H9 (cell line): ENCODE data around the gene PON2. TPM values are rescaled to one million over a fixed set of nuclear protein-coding genes. Genes with fewer than 3 reads are reported as not detected.

Experiments
- DNase-seq: peaks from one replicate; pipeline ENCODE4 v3.0.0-alpha.2; 2017
- H2AFZ ChIP-seq: one replicate; pipeline ENCODE4 v1.6.1; 2013; ENCODE audit warnings: mild to moderate bottlenecking, low read length, control low read depth, moderate library complexity
- H2AK5ac ChIP-seq: 2 replicates; pipeline ENCODE4 v1.6.1; 2013; ENCODE audit warnings: low read length, control low read depth, mixed read lengths; ENCODE audit not compliant: insufficient read length
- H2BK120ac ChIP-seq: one replicate; pipeline ENCODE4 v1.6.1; 2013; ENCODE audit warnings: low read depth, mild to moderate bottlenecking, low read length, control low read depth, inconsistent platforms; ENCODE audit not compliant: poor library complexity, severe bottlenecking
- H2BK12ac ChIP-seq: 2 replicates; pipeline ENCODE4 v1.6.1; 2013; ENCODE audit warnings: low read length, control low read depth, mixed read lengths, low read depth; ENCODE audit not compliant: insufficient read length
- H2BK15ac ChIP-seq: 2 replicates; pipeline ENCODE4 v1.6.1; 2013; ENCODE audit warnings: low read depth, low read length, control low read depth
- H2BK20ac ChIP-seq: one replicate; pipeline ENCODE4 v1.6.1; 2013; ENCODE audit warnings: low read depth, mild to moderate bottlenecking, low read length, control low read depth, inconsistent platforms; ENCODE audit not compliant: poor library complexity, severe bottlenecking
- H2BK5ac ChIP-seq: 2 replicates; pipeline ENCODE4 v1.6.1; 2013; ENCODE audit warnings: low read length, control low read depth, mixed read lengths; ENCODE audit not compliant: insufficient read length
- H3K14ac ChIP-seq: 2 replicates; pipeline ENCODE4 v1.6.1; 2013; ENCODE audit warnings: low read length, control low read depth; ENCODE audit not compliant: insufficient read depth
- H3K18ac ChIP-seq: 2 replicates; pipeline ENCODE4 v1.6.1; 2013; ENCODE audit warnings: low read depth, mild to moderate bottlenecking, mixed read lengths, low read length, control low read depth; ENCODE audit not compliant: insufficient read length
- H3K23ac ChIP-seq: 2 replicates; pipeline ENCODE4 v1.6.1; 2013; ENCODE audit warnings: low read length, control low read depth, mixed read lengths, low read depth; ENCODE audit not compliant: insufficient read length
- H3K23me2 ChIP-seq: 2 replicates; pipeline ENCODE4 v1.6.1; 2013; ENCODE audit warnings: low read depth, mild to moderate bottlenecking, mixed read lengths, low read length, control low read depth; ENCODE audit not compliant: insufficient read length, poor library complexity, severe bottlenecking
- H3K27ac ChIP-seq: 2 replicates; pipeline ENCODE4 v1.5.1; 2013; ENCODE audit warnings: low read length, control low read depth, mixed read lengths, low read depth; ENCODE audit not compliant: insufficient read length
- H3K27me3 ChIP-seq: 2 replicates; pipeline ENCODE4 v1.6.1; 2013; ENCODE audit warnings: low read length, control low read depth, inconsistent platforms; ENCODE audit not compliant: insufficient read depth
- H3K4ac ChIP-seq: 2 replicates; pipeline ENCODE4 v1.6.1; 2013; ENCODE audit warnings: low read depth, mild to moderate bottlenecking, control low read depth, inconsistent platforms, low read length, moderate library complexity
- H3K4me1 ChIP-seq: 2 replicates; pipeline ENCODE4 v1.6.1; 2013; ENCODE audit warnings: low read length, control low read depth, inconsistent platforms; ENCODE audit not compliant: insufficient read depth
- H3K4me2 ChIP-seq: 2 replicates; pipeline ENCODE4 v1.6.1; 2013; ENCODE audit warnings: low read length, control low read depth, mixed read lengths; ENCODE audit not compliant: insufficient read length, insufficient read depth
- H3K56ac ChIP-seq: 2 replicates; pipeline ENCODE4 v1.6.1; 2013; ENCODE audit warnings: low read depth, mild to moderate bottlenecking, mixed read lengths, low read length, control low read depth; ENCODE audit not compliant: insufficient read length
- H3K79me1 ChIP-seq: 2 replicates; pipeline ENCODE4 v1.6.1; 2013; ENCODE audit warnings: low read depth, mild to moderate bottlenecking, moderate library complexity, low read length, control low read depth, inconsistent platforms; ENCODE audit not compliant: insufficient read depth, poor library complexity, severe bottlenecking
- H3K79me2 ChIP-seq: 2 replicates; pipeline ENCODE4 v1.6.1; 2013; ENCODE audit warnings: low read length, control low read depth, inconsistent platforms; ENCODE audit not compliant: insufficient read depth
- H3K9ac ChIP-seq: 2 replicates; pipeline ENCODE4 v1.6.1; 2013; ENCODE audit warnings: low read length, control low read depth, mixed read lengths; ENCODE audit not compliant: insufficient read length; ENCODE audit errors: extremely low read depth
- H3K9me3 ChIP-seq: one replicate; pipeline ENCODE4 v1.6.1; 2013; ENCODE audit warnings: low read depth, low read length, inconsistent platforms; ENCODE audit not compliant: control insufficient read depth
- H3T11ph ChIP-seq: one replicate; pipeline ENCODE4 v1.6.1; 2013; ENCODE audit warnings: mild to moderate bottlenecking, low read length, control low read depth, inconsistent platforms
- H4K20me1 ChIP-seq: one replicate; pipeline ENCODE4 v1.6.1; 2013; ENCODE audit not compliant: control insufficient read depth, insufficient read length, insufficient read depth
- H4K5ac ChIP-seq: 2 replicates; pipeline ENCODE4 v1.6.1; 2013; ENCODE audit warnings: low read depth, mild to moderate bottlenecking, mixed read lengths, low read length, control low read depth; ENCODE audit not compliant: insufficient read length
- H4K8ac ChIP-seq: replicated peaks from 2 replicates; pipeline ENCODE4 v1.6.1; 2013; ENCODE audit warnings: low read length, control low read depth, mixed read lengths, low read depth; ENCODE audit not compliant: insufficient read length
- H4K91ac ChIP-seq: 2 replicates; pipeline ENCODE4 v1.6.1; 2013; ENCODE audit warnings: low read depth, mild to moderate bottlenecking, moderate library complexity, mixed read lengths, low read length, control low read depth; ENCODE audit not compliant: insufficient read length
- H3K27ac Mint-ChIP-seq, 3 experiments: 2 replicates in 2 of 3; 3 replicates in 1 of 3; pipeline ENCODE4 v1.8.0; 2020 to 2021; ENCODE audit warnings: mixed read lengths in 3 of 3, mild to moderate bottlenecking in 1 of 3, moderate library complexity in 1 of 3
- H3K27me3 Mint-ChIP-seq: 2 replicates; pipeline ENCODE4 v1.8.0; 2021; ENCODE audit warnings: low read depth, mild to moderate bottlenecking, moderate library complexity, mixed read lengths
- H3K36me3 Mint-ChIP-seq, 3 experiments: 2 replicates in 2 of 3; 3 replicates in 1 of 3; pipeline ENCODE4 v1.8.0; 2020 to 2021; ENCODE audit warnings: low read depth in 3 of 3, mixed read lengths in 3 of 3; ENCODE audit not compliant: insufficient read depth in 1 of 3
- H3K4me1 Mint-ChIP-seq, 2 experiments: 2 replicates each; pipeline ENCODE4 v1.8.0; 2020; ENCODE audit warnings: mixed read lengths in 2 of 2
- H3K4me3 Mint-ChIP-seq, 2 experiments: 2 replicates in 1 of 2; 3 replicates in 1 of 2; pipeline ENCODE4 v1.8.0; 2020 to 2021; ENCODE audit warnings: mild to moderate bottlenecking in 2 of 2, mixed read lengths in 2 of 2, moderate library complexity in 1 of 2
- H3K9me3 Mint-ChIP-seq, 2 experiments: 2 replicates in 1 of 2; 3 replicates in 1 of 2; pipeline ENCODE4 v1.8.0; 2020; ENCODE audit warnings: mild to moderate bottlenecking in 2 of 2, mixed read lengths in 2 of 2, moderate library complexity in 1 of 2
- CTCF ChIP-seq: fragments of 200-600 bp; sonication (generic); conservative IDR thresholded peaks from 3 replicates; pipeline ENCODE4 v1.8.0; 2021; ENCODE audit warnings: antibody characterized with exemption, mild to moderate bottlenecking
- WGBS: extraction: QIAGEN DNeasy Blood & Tissue Kit; methylation state at CpG from one replicate; pipeline ENCODE4 v1.1.7; 2013; ENCODE audit warnings: missing lambda C conversion rate, low lambda C conversion rate, mixed read lengths; ENCODE audit not compliant: insufficient read length; ENCODE audit errors: extremely low coverage; 5-methylcytosine and 5-hydroxymethylcytosine counted together
- total RNA-seq: library from RNA; stranded (reverse); gene quantifications from 2 replicates; pipeline ENCODE4 v1.2.1, GENCODE V29; 2021

The PON2 gene
- total RNA-seq, 1 experiment from 2014 or later, result 26.7 TPM

GRCh38 chr7:95469187-95469586, 34.4 kb upstream of the PON2 start:
- no peak for DNase-seq
- no peaks in the 10 kb centered on the region for H4K20me1 ChIP-seq
- no peak overlapping the region for H3K23ac ChIP-seq
- H2AK5ac ChIP-seq, result no peak overlapping the region
- no peaks in the 10 kb centered on the region for H3K79me1 ChIP-seq
- no peak overlapping the region for H3K9ac ChIP-seq
- no peak overlapping the region for H3K14ac ChIP-seq
- H3K4me2 ChIP-seq, result no peak overlapping the region
- no peaks in the 10 kb centered on the region; a peak in 1 of 7 replicates for H3K36me3 Mint-ChIP-seq
- no peak overlapping the region for H3K18ac ChIP-seq
- peaks cover 34 to 41% of the 10 kb centered on the region in 2 experiments for H3K4me1 Mint-ChIP-seq
- H3K23me2 ChIP-seq, result no peaks in the 10 kb centered on the region
- no peak overlapping the region for H2AFZ ChIP-seq
- WGBS, result no CpG with 5 or more reads among the region's 1 CpG
- H3K4ac ChIP-seq, result no peak overlapping the region
- no peak for TF ChIP-seq CTCF
- no peaks in the 10 kb centered on the region for H3K27me3 Mint-ChIP-seq
- H3K27ac Mint-ChIP-seq, result no peak overlapping the region
- H3K4me1 ChIP-seq, result peaks cover 4% of the 10 kb centered on the region; the same call in 1 of the 2 replicates
- no peak overlapping the region for H4K5ac ChIP-seq
- no peaks in the 10 kb centered on the region for H3K27me3 ChIP-seq
- no peak overlapping the region for H2BK12ac ChIP-seq
- H3K56ac ChIP-seq, result no peak overlapping the region
- H3K9me3 Mint-ChIP-seq, result no peaks in the 10 kb centered on the region
- H2BK20ac ChIP-seq, result no peak overlapping the region
- no peak overlapping the region for H4K91ac ChIP-seq
- no peak overlapping the region for H4K8ac ChIP-seq
- no peak overlapping the region for H3K4me3 Mint-ChIP-seq
- H3T11ph ChIP-seq, result no peak overlapping the region
- H2BK5ac ChIP-seq, result no peak overlapping the region
- H3K27ac ChIP-seq, result no peak overlapping the region
- H2BK120ac ChIP-seq, result no peak overlapping the region
- H3K9me3 ChIP-seq, result no peaks in the 10 kb centered on the region
- no peak overlapping the region for H2BK15ac ChIP-seq
- no peaks in the 10 kb centered on the region for H3K79me2 ChIP-seq
